Activated naive CD4-positive, alpha-beta T cell treated with anti-CD3 and anti-CD28 coated beads, Interleukin-2, amount 50 U/mL, for 16 hours (primary cell): ENCODE results near the gene TJP3.

ENCODE experiments used
- DNase-seq: peaks from one replicate; pipeline ENCODE4 v3.0.0-alpha.2; 2020

TJP3 gene

GRCh38 chr19:3691372-3691716, 16.8 kb upstream of the TJP3 start:
- no peak for DNase-seq

- DNase-seq, result no peak
Measured at GRCh38 chr19:3691726-3692125, 16.5 kb upstream of the TJP3 start.

GRCh38 chr19:3692141-3693024, 15.8 kb upstream of the TJP3 start:
- peak; percentile 58 for DNase-seq

- DNase-seq, result no peak
Measured at GRCh38 chr19:3693025-3693925, 14.9 kb upstream of the TJP3 start.

GRCh38 chr19:3694361-3695123, 13.6 kb upstream of the TJP3 start:
- no peak for DNase-seq

- DNase-seq, result no peak
Measured at GRCh38 chr19:3695124-3695733, 13.0 kb upstream of the TJP3 start.

GRCh38 chr19:3695986-3696659, 12.1 kb upstream of the TJP3 start:
- no peak for DNase-seq

- DNase-seq, result no peak
Measured at GRCh38 chr19:3696660-3696995, 11.6 kb upstream of the TJP3 start.

- DNase-seq, result no peak
Measured at GRCh38 chr19:3697094-3697493, 11.1 kb upstream of the TJP3 start.

- DNase-seq, result no peak
Measured at GRCh38 chr19:3697671-3698385, 10.4 kb upstream of the TJP3 start.

- no peak for DNase-seq
Measured at GRCh38 chr19:3698386-3698950, 9.7 kb upstream of the TJP3 start.

- DNase-seq, result no peak
Measured at GRCh38 chr19:3698974-3699740, 9.0 kb upstream of the TJP3 start.

GRCh38 chr19:3699741-3700241, 8.4 kb upstream of the TJP3 start:
- DNase-seq, result no peak

GRCh38 chr19:3700242-3701032, 7.7 kb upstream of the TJP3 start, which contains the start of gene PIP5K1C:
TSS of gene PIP5K1C (minus strand) at chr19:3700468. CDS start at chr19:3700390, 78 bp downstream.
- peak; percentile 95 for DNase-seq

GRCh38 chr19:3701200-3701599, 7.0 kb upstream of the TJP3 start:
- no peak for DNase-seq

- DNase-seq, result no peak
Measured at GRCh38 chr19:3707868-3708206, 347 bp upstream of the TJP3 start.

- no peak for DNase-seq
Measured at GRCh38 chr19:3710265-3710812, 2.2 kb downstream of the TJP3 start.

GRCh38 chr19:3712663-3713611, 4.8 kb downstream of the TJP3 start:
- DNase-seq, result no peak
